Parietal lobe (tissue), 1 donor: ENCODE results near the gene AKR1C4. TPM values are rescaled to one million over a fixed set of nuclear protein-coding genes. Genes with fewer than 3 reads are reported as not detected.

Source experiments
- total RNA-seq: library from RNA; depleted of rRNA; stranded (reverse); fragments of >200 nt; gene quantifications from one replicate; pipeline ENCODE4 v1.2.3, GENCODE V29; 2014

AKR1C4 gene
- not detected for total RNA-seq

DNA sequence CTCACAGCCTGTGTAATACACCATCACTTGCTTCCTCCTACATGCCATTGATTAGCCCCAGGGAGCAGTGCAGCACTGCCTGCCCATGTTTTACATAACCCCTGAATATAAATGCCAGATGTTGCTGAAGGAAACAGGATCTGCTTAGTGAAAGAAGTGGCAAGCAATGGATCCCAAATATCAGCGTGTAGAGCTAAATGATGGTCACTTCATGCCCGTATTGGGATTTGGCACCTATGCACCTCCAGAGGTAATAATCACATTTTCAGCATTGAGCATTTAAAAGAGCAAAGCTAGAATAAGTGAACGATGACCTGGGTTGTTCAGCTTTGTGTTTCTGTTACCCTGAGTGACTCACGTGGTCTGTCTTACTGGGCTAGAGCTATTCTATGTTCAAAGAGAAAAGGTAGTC is at the start of gene AKR1C4:
Gene AKR1C4, plus strand, starts transcription at position 136 of the 412 bp plus-strand sequence. Its CDS starts 31 bp downstream, at position 167.

DNA sequence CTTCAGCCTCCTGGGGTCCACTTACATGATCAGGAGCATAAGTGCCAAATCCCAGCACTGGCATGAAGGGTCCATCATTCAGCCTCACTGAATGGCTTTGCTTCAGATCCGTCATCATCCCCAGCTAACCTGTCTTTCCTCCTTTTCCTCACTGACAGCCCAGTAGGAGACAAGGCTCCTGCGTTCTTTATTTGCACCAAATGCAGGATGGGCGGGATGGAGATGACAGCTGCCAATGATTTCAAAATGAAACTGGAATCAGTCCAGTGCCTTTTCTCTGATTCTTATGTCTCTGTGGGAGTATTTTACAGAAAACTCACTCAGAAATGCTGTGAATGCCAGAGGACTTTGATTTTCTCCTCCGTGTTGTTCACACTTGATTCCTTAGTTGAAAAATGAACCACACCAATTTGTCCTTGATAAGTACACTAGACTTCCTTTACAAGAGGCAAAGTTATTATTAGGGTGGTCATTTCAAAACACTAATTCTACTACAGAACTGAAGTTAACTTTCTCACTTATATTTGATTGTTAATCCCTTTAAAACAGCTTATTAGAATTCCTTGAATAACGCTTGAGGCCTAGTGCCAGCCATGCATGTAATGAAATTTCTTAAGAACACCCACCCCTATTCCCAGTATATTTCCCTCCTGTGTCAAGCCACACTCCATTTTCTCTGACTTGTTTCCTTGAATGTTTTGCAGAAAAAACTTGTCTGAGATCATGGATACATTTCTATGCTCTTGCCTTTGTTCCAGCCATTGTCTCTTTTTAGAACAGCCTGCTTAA is 11.5 kb upstream of the AKR1C4 start, which contains the start of gene AKR1C8:
Gene AKR1C8, minus strand, starts transcription at position 164 of the 789 bp plus-strand sequence. Its CDS starts 46 bp downstream, at position 118.

Other genes starting within 250 kb of the AKR1C4 start
- gene AKR1C1, start 233.4 kb upstream of the AKR1C4 start, total RNA-seq = 46.0 TPM
- 22.8 TPM for gene AKR1C2, start 193.0 kb upstream of the AKR1C4 start, total RNA-seq
- 4.7 TPM for gene AKR1C3, start 102.4 kb upstream of the AKR1C4 start, total RNA-seq
- not detected for gene AKR1C8, start 11.7 kb upstream of the AKR1C4 start, total RNA-seq
- not detected for gene UCN3, start 168.1 kb downstream of the AKR1C4 start, total RNA-seq
- gene TUBAL3, start 208.0 kb downstream of the AKR1C4 start, total RNA-seq = not detected
- 17.8 TPM for gene NET1, start 215.7 kb downstream of the AKR1C4 start, total RNA-seq